Kidney tubule cell (primary cell): Measurements from ENCODE around the gene TUT7.
"Not testable (repeated sequence)": the region's sequence is repeated elsewhere in the genome, so short reads cannot be mapped to it uniquely, and the experiment has no call there.

Experiments
- DNase-seq: peaks from one replicate; pipeline ENCODE4 v3.0.0-alpha.2; 2018; ENCODE audit warnings: low spot score

TUT7 gene

GRCh38 chr9:86304236-86304730 is 49.9 kb downstream of the TUT7 start:
- no peak for DNase-seq

DNA sequence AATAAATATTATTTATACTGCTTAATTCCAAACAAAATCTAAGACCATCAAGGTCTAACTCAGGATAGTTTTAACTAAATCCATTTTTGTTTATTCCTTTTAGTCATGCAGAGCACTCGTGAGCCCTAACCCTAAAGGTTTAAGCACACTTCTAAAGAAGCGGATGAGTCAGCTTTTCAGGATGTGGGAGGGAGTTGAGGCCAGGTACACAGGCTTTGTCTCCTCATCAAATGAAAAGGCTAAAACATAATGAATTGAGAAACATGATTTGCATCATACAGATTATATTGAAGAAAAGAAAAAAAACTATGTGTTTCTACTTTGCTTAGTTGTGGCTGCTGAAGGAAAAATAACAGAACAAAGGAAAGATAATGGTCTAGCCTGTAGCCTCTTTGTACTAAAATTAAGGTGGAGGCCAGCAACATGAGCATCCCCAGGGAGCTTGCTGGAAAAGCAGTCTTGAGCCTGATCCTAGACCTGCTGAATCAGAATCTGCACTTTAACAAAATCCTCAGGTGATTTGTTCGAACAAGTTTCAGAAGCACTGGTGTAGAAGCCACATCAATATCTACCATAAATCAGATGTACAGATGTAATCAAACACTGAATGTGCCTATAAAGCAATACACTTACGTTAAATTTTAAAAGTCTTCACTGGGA is 50.8 kb downstream of the TUT7 start:
- peak; percentile 15 for DNase-seq

- DNase-seq: no peak
Measured at GRCh38 chr9:86301686-86302085, 52.5 kb downstream of the TUT7 start.

GRCh38 chr9:86300701-86301100 is 53.5 kb downstream of the TUT7 start:
- no peak for DNase-seq

- no peak for DNase-seq
Measured at GRCh38 chr9:86298873-86299272, 55.3 kb downstream of the TUT7 start.

DNA sequence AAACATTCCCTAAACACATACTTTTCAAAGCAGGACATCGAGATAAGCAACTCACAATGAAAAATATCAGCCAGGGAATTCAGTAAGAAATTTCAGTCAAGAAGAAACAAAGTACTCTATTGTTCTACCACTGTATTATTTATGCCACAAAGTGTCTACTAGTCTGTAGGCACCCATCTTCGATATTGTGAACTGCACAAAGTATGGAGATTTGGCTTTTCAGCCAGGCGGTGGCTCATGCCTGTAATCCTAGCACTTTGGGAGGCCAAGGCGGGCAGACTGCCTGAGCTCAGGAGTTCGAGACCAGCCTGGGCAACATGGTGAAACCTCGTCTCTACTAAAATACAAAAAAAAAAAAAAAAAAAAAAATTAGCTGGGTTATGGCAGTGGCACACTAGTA is 63.9 kb downstream of the TUT7 start:
- not testable (repeated sequence) for DNase-seq

GRCh38 chr9:86288499-86289198 is 65.6 kb downstream of the TUT7 start:
- DNase-seq: no peak

- DNase-seq: peak; percentile 28
Measured at GRCh38 chr9:86287013-86287412, 67.2 kb downstream of the TUT7 start.

GRCh38 chr9:86286278-86286677 is 67.9 kb downstream of the TUT7 start:
- no peak for DNase-seq

- DNase-seq: no peak
Measured at GRCh38 chr9:86285261-86285660, 68.9 kb downstream of the TUT7 start.

DNA sequence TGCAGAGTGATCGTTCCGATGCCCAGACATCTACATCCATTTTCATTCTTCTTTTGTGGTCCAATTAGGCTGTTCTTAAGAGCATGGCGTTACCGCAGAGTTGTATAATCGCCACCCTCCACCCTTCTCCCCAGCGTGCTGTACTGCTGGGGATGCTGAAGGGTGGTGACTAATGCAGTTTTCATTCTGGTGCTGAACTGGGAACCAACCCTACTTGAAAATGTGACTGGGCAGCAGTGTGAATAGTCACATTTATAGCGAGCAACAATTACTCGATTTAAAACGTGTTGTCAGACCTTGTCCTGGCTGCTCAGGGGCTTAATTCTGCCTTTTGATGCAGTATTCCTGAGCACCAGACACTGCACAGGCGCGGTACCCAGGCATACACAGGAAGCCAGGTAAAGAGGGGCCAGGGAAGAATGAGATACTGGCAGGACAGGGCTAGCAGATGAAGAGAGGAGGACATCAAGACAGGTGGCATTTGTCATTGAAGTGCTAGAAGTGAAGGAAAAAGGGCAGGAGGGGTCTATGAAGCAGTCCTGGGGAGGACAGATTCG is 71.2 kb downstream of the TUT7 start:
- DNase-seq: peak; percentile 82

- peak; percentile 91 for DNase-seq
Measured at GRCh38 chr9:86282077-86282978, 71.9 kb downstream of the TUT7 start, which contains the start of gene ISCA1. Gene ISCA1 (minus strand): TSS chr9:86282538. CDS start chr9:86282458, 80 bp downstream.

DNA sequence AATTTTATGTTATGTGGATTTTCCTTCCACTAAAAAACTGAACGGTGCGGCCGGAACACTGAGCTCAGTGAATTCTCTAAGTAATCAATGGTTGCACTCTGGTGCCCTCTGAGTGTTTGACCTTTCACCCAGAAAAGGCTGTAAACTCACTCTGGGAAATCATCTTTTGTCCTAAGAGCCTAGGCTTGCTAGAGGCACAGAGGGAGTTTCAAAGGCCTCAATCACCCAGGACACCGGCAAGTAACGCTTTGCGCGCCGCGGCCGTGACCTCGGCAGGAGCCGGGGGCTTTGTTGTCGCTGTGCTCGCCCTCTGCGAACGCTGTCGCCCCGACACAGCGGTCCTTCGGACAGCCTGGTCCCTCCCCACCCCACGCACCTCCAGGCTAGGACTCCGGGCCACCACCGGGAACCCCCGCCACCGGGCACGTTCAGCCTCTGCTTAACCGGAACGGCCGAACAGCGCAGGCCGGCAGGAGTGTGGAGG is 72.6 kb downstream of the TUT7 start:
- DNase-seq: no peak

DNA sequence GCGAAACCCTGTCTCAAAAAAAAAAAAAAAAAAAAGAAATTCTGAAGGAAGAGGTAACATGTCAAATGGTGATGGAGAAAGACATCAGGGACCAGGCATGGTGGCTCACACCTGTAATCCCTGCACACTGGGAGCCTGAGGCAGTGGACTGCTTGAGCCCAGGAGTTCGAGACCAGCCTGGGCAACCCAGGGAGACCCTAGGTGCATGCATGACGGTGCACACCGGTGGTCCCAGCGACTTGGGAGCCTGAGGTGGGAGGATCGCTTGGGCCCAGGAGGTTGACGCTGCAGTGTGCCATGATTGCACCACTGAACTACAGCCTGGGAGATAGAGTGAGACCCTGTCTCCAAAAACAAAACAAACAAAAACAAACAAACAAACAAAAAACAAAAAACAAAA is 73.6 kb downstream of the TUT7 start:
- DNase-seq: no peak

- no peak for DNase-seq
Measured at GRCh38 chr9:86279839-86280238, 74.4 kb downstream of the TUT7 start.

DNA sequence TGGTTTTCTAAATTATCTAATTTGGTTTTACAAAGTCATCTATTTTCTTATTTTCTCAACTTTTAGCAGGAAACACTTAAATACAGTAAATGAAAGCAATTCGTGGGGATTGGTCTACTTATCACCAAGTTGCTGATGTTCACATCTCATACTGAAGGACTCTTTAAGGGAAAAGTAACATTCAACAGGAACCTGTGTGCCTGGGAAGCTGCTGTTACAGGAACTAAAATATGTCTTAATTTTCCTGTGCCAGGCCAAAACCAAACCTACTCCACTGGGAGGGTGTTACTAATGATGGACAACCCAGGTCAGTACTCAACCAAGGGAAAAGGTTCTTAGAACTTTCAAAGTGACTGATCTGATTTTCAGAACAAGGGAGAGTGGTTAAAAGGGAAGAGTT is 77.1 kb downstream of the TUT7 start:
- DNase-seq: no peak

GRCh38 chr9:86275962-86276361 is 78.2 kb downstream of the TUT7 start:
- no peak for DNase-seq

GRCh38 chr9:86274821-86275643 is 79.2 kb downstream of the TUT7 start:
- DNase-seq: no peak

- no peak for DNase-seq
Measured at GRCh38 chr9:86272221-86272620, 82.0 kb downstream of the TUT7 start.

DNA sequence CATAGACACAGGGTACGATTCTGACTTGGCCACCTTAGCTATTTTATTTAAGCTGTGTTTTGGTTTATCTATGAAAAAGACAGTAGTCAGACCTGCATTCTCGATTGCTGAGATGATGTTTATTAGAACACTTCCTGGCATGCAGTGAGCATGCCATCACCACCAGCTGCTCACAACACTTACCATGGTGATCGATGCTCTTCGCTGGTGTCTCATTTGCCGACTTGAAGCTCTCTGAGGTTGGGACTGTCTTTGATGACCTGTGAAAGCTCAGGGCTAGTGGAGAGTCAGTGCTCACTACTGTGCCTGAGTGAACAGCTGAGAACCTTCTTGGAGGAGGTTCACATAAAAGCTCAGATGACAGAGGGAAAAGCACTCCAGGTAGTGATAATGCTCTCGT is 90.3 kb downstream of the TUT7 start:
- no peak for DNase-seq

DNA sequence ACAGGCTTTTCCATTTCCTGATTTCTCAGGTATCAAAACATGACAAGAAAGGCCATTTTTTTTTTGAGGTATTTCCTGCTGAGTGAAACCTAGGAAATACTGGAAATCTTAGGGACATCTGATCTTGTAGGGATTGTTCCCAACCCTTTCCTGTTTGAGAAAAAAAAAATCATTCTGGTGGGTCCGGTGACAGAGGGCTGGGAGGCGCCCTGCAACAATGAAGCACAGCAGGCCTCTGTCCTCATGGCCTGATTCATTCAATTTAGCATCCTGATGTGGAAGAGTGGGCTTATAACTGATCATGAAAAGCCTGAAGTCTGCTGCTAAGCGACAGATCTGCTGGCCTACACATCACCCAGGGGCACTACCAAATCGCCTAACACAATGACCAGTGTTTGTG is 91.7 kb downstream of the TUT7 start:
- DNase-seq: no peak
